Activated T-cell treated with anti-CD3 and anti-CD28 coated beads, Interleukin-2, amount 50 U/mL, for 48 hours (primary cell): Measurements from ENCODE around the gene NLGN4Y.

Source experiments
- DNase-seq, 2 experiments: peaks; one replicate each; pipeline ENCODE4 v3.0.0-alpha.2; 2020

NLGN4Y gene

DNA sequence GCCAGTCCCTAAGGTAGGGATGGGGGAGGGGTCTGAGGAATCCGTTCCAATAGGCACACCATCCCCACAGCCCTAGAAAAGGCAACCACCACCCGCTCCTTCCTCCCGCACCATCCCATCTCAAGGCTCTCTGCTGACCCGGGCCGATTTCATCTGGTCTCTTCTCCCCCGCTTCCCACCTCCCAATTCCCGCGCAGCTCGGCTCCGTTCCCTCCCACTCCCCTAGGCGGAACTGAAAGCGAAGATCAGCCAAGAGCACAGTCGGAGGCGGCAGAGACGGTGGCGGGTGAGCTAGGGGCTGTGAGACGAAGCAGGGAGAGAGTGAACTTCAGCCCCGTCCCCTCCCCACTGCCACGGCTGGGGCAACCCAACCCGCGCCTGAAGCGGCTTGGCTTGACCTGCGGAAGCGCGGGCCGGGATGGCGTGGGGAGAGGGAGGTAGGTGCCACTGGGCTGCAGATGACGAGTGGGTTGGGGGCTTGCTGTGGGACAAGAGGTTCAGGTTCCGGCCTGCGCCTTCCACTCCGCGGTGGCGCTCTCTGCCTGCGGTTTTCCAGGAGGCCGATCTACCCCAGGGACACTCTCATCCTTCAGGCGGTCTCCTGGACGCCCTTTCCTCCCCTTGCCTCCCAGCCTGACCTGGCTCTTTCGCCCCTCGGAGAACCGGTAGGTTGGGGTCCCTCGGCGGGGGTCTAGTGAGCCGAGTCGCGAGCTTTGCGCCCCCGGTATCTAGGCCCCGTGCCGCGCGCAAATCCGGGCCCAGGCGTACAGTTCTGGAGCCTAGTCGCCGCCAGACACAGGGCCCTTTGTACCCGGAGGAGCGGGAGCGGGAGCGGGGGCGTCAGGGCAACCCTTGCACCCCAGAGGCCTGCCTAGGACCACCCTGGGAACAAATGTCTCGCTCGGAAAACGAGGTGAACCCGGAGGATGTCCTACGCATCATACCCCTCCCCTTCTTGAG is at the start of gene NLGN4Y:
TSS of gene NLGN4Y (plus strand) at position 258 of the 960 bp plus-strand sequence. CDS start 97,591 bp downstream, outside the sequence.
- no peak for DNase-seq

GRCh38 chrY:14485935-14486334 is 38.4 kb upstream of the NLGN4Y start:
- DNase-seq = no peak

DNA sequence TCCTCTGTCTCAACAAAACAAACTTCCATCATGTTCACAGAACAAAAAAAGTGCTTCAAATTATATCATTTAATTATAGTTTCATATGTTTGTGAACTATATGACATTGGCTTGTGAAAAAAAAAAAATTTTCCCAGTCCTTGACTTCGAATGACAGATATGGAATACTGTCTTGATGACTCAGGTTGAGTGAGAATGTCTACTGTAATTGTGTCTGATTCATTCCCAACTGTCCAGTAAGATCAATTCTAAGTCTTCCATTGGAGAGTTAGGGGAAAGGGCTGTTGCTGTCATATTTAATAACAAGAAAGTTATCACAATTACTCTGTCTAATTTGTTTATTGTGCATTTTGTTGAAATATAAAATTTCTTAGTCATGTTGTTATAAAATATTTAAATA is 34.1 kb upstream of the NLGN4Y start:
- no peak for DNase-seq

GRCh38 chrY:14498071-14498470 is 26.3 kb upstream of the NLGN4Y start:
- no peak for DNase-seq

DNA sequence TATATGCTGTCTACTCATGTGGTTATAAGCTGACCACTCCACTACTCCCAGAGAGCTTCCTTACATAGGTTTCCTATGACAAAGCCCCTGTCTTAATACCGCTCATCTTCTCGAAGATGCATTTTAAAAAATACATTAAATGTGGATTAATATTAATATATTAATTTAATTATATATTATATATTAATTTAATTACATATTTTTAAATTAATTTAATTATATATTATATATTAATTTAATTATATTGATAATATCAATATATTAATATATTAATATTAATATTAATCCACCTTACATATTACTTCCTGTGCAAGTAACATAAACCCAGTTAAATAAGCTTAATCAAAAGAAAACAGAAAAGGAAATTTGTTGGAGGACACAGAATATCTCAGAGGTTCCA is 19.7 kb upstream of the NLGN4Y start:
- DNase-seq = no peak

GRCh38 chrY:14522379-14522950 is 1.9 kb upstream of the NLGN4Y start:
- DNase-seq = no peak

GRCh38 chrY:14523491-14524271 is 648 bp upstream of the NLGN4Y start:
- DNase-seq = no peak

DNA sequence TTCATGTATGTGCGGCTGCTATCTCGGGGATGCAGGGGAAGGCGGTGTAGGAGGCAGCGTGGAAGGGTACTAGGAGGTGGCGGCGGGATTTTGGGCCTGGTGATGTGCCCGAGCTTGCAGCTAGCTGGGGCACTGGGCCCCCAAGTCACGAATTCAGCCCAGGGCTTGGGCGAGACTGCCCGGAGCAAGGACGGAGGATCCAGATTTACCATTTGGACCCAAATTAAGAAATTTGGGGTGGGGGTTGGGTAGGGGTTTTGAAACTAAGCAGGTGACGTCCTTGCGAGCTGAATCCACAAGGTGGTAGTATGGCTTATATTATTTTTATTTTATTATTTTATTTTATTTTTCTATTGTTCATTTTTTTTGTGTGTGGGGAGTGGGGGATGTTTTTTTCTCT is 986 bp downstream of the NLGN4Y start:
- no peak for DNase-seq

DNA sequence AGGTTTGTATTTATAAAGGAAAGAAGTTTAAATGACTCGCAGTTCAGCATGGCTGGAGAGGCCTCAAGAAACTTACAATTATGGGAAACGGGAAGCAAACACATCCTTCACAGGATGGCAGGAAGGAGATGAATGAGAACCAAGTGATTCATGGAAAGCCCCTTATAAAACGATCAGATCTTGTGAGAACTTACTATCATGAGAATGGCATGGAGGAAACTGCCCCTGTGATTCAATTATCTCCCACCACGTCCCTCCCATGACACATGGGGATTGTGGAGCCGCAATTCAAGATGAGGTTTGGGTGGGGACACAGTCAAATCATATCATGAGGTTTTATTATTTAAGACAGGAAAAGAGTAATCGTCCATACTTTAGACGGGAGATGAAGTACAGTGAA is 4.0 kb downstream of the NLGN4Y start:
- no peak for DNase-seq

- no peak for DNase-seq
Measured at GRCh38 chrY:14536703-14537102, 12.4 kb downstream of the NLGN4Y start.

GRCh38 chrY:14543506-14543905 is 19.2 kb downstream of the NLGN4Y start:
- no peak for DNase-seq

DNA sequence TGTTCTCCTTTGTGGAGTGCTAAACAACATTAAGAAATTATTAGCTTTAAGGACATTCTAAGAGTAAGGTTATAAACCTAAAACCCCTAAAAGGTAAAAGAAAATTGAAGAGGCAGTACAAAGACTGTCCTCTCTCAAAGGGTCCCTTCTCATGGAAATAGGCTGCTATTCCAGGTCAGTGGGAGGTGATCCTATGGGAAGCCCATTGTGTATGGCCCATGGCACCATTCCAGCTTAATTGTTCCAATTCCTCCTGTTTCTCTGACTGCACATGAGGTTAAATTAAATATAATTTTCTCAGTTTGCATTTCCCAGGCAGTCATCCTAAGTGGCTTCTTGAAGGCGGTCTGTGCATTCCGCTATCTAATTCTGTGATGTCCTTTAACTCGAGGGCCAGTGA is 57.0 kb downstream of the NLGN4Y start:
- no peak for DNase-seq

- DNase-seq = no peak
Measured at GRCh38 chrY:14586725-14587124, 62.4 kb downstream of the NLGN4Y start.

- DNase-seq = no peak
Measured at GRCh38 chrY:14601372-14601771, 77.0 kb downstream of the NLGN4Y start.

GRCh38 chrY:14617625-14618024 is 93.3 kb downstream of the NLGN4Y start:
- no peak for DNase-seq

GRCh38 chrY:14618513-14618912 is 94.2 kb downstream of the NLGN4Y start:
- DNase-seq = no peak

GRCh38 chrY:14628208-14628607 is 103.9 kb downstream of the NLGN4Y start:
- no peak for DNase-seq

- DNase-seq = no peak
Measured at GRCh38 chrY:14631676-14632075, 107.3 kb downstream of the NLGN4Y start.

DNA sequence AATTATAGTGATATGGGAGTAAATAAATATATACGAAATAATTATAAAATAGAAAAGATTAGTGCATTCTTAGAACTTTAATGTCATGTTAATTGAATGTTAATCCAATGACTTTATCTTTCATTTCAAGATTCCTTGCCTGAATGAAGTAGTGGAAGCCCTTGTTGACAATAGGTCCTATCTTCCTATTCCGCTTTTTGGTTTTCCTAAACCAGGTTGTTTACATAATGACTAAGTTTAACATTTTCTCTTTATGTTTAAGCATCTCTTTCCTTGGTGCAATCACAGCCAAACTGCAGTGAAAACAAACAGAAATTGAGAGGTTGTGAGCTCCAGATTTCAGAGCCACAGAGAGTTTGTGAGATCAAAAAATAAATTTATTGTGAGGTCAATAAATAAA is 109.4 kb downstream of the NLGN4Y start:
- DNase-seq = no peak

GRCh38 chrY:14634954-14635353 is 110.6 kb downstream of the NLGN4Y start:
- no peak for DNase-seq

- no peak for DNase-seq
Measured at GRCh38 chrY:14637551-14637950, 113.2 kb downstream of the NLGN4Y start.

- no peak for DNase-seq
Measured at GRCh38 chrY:14641853-14642252, 117.5 kb downstream of the NLGN4Y start.

DNA sequence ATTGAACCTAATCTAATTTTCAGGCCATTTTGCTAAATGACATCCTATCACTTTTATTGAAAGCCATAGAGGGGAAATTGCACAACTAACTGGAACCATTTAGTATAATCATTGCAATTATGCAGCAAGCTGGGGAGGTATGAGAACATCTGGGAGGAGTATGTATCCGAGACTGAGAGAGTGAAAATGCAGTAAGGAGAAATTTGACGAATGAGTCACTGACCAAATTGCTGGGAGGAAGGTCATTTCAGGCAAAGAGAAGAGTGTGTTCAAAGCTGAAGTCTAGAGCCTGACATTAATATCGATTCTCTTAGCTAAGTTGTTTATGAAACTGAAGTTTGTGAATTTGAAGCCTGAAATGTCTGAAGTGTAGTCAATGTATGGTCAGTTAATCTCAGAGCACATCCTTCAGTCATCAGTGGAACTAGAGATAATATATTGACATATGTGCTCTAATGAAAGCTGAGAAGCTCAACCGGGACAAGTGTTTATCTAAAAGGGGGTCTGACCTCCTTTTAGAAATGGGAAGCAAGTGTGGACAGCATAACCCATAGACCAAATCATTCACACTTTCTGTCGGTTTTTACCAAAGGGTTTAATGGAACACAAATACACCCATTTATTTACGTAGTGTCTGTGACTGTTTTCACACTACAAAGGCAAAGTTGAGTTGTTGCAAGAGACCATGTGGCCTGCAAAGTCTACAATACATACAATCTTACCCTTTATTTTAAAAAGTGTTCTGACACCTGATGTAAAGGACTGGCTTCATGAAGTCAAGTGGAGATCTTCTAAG is 120.0 kb downstream of the NLGN4Y start:
- no peak for DNase-seq
